Epidermal melanocyte (primary cell): ENCODE data around the gene ZBED4.

ENCODE experiments used
- DNase-seq: peaks from one replicate; pipeline ENCODE4 v3.0.0; 2011; ENCODE audit warnings: low spot score; ENCODE audit not compliant: insufficient read length

ZBED4 gene

GRCh38 chr22:49900441-49901230 lies 47.0 kb downstream of the ZBED4 start:
- DNase-seq, result no peak

GRCh38 chr22:49901457-49901856 lies 47.8 kb downstream of the ZBED4 start:
- DNase-seq, result no peak

- DNase-seq, result no peak
These were observed 49.8 kb downstream of the ZBED4 start for GRCh38 chr22:49903322-49904039.

- DNase-seq, result no peak
These were observed 50.4 kb downstream of the ZBED4 start for GRCh38 chr22:49904040-49904369.

GRCh38 chr22:49905465-49905864 lies 51.8 kb downstream of the ZBED4 start:
- DNase-seq, result no peak

- no peak for DNase-seq
These were observed 52.6 kb downstream of the ZBED4 start for GRCh38 chr22:49906071-49906798.

GRCh38 chr22:49906799-49907290 lies 53.2 kb downstream of the ZBED4 start:
- no peak for DNase-seq

GRCh38 chr22:49907807-49908206 lies 54.2 kb downstream of the ZBED4 start:
- DNase-seq, result no peak

GRCh38 chr22:49909476-49910205 lies 56.0 kb downstream of the ZBED4 start:
- no peak for DNase-seq

GRCh38 chr22:49910229-49911155 lies 56.8 kb downstream of the ZBED4 start:
- no peak for DNase-seq

GRCh38 chr22:49911881-49912625 lies 58.4 kb downstream of the ZBED4 start:
- DNase-seq, result no peak

GRCh38 chr22:49913026-49913425 lies 59.4 kb downstream of the ZBED4 start:
- no peak for DNase-seq

GRCh38 chr22:49913446-49913845 lies 59.8 kb downstream of the ZBED4 start:
- no peak for DNase-seq

- no peak for DNase-seq
These were observed 60.6 kb downstream of the ZBED4 start for GRCh38 chr22:49914256-49914655.

GRCh38 chr22:49915610-49916009 lies 62.0 kb downstream of the ZBED4 start:
- DNase-seq, result no peak

GRCh38 chr22:49916831-49917230 lies 63.2 kb downstream of the ZBED4 start:
- DNase-seq, result no peak

GRCh38 chr22:49917974-49918910 lies 64.6 kb downstream of the ZBED4 start, which contains the start of the genes ALG12 and CRELD2:
TSS of gene ALG12 (minus strand) at chr22:49918438. CDS start at chr22:49913765, 4,673 bp downstream.
TSS of gene CRELD2 (plus strand) at chr22:49918634. CDS start at chr22:49918770, 136 bp downstream.
- peak; percentile 98 for DNase-seq
